Activated CD8-positive, alpha-beta T cell treated with anti-CD3 and anti-CD28 coated beads, Interleukin-2, amount 10 ng/mL, durations not matched to agents 7 days and 5 days (primary cell): ENCODE results near the gene KIF1C. TPM values are rescaled to one million over a fixed set of nuclear protein-coding genes. Genes with fewer than 3 reads are reported as not detected.
A peak's percentile ranks its signal among the peaks of the same experiment; 100 is the strongest.

Experiments
- ATAC-seq: fragments of 150-1000 bp; cut with Tn5 transposase; one replicate; pipeline ENCODE4 v1.10.0; 2021; ENCODE audit warnings: moderate library complexity
- CTCF ChIA-PET: fragments of 350-600 bp; sonication (Branson Sonifier 250); formaldehyde crosslinking; loops from one replicate; lab custom pipeline; 2021; ENCODE audit warnings: antibody characterized with exemption; lab: Charles Lee
- POLR2A ChIA-PET: fragments of 350-600 bp; sonication (Branson Sonifier 250); formaldehyde crosslinking; loops from one replicate; lab custom pipeline; 2021; ENCODE audit warnings: antibody characterized with exemption; lab: Charles Lee
- DNase-seq: peaks from one replicate; pipeline ENCODE4 v3.0.0-alpha.2; 2020
- H3K27ac Mint-ChIP-seq: one replicate; pipeline ENCODE4 v1.8.0; 2021; ENCODE audit warnings: mild to moderate bottlenecking, mixed read lengths
- H3K27me3 Mint-ChIP-seq: one replicate; pipeline ENCODE4 v1.8.0; 2021; ENCODE audit warnings: low read depth, mixed read lengths
- H3K36me3 Mint-ChIP-seq: one replicate; pipeline ENCODE4 v1.8.0; 2021; ENCODE audit warnings: low read depth, mixed read lengths
- H3K4me1 Mint-ChIP-seq: one replicate; pipeline ENCODE4 v1.8.0; 2021; ENCODE audit warnings: low read depth, mixed read lengths
- H3K4me3 Mint-ChIP-seq: one replicate; pipeline ENCODE4 v1.8.0; 2021; ENCODE audit warnings: mild to moderate bottlenecking, mixed read lengths
- H3K9me3 Mint-ChIP-seq: one replicate; pipeline ENCODE4 v1.8.0; 2022; ENCODE audit warnings: mixed read lengths; ENCODE audit not compliant: insufficient read depth
- total RNA-seq, 2 experiments: library from RNA; stranded (reverse); gene quantifications; one replicate each; pipeline ENCODE4 v1.2.3, GENCODE V29; 2021

KIF1C gene
- total RNA-seq, 2 experiments from 2014 or later, result 43.6 to 45.3 TPM

GRCh38 chr17:4986403-4986802 lies 11.3 kb upstream of the KIF1C start:
- ATAC-seq (no peak), DNase-seq (no peak)
- Mint-ChIP-seq H3K9me3 (no peaks in the 10 kb centered on the region), H3K27ac (peak overlapping the region; percentile 92), H3K36me3 (peaks cover 29% of the 10 kb centered on the region), H3K4me1 (peaks cover 41% of the 10 kb centered on the region), H3K27me3 (no peaks in the 10 kb centered on the region), H3K4me3 (peak overlapping the region; percentile 88)
- ChIA-PET POLR2A (interaction anchor here (0.8 to 2.3 kb wide), 7 partner anchors 8 to 46 kb away, joined by 3 to 9 read pairs (median 4); partner anchors contain the start of genes INCA1, KIF1C, RNF167 and SLC25A11), CTCF (interaction anchor here (0.5 to 5.6 kb wide), 11 partner anchors 11 to 1764 kb away, joined by 3 to 23 read pairs (median 7); partner anchors contain the start of genes CHRNE, INCA1, KIF1C and RNF167)

- ATAC-seq (peak; percentile 89), DNase-seq (peak; percentile 91)
- no peaks in the 10 kb centered on the region for H3K27me3 Mint-ChIP-seq
- H3K27ac Mint-ChIP-seq, result peak within 1 kb of the TSS; percentile 92
- H3K4me1 Mint-ChIP-seq, result peaks cover 41% of the 10 kb centered on the region
- ChIA-PET CTCF (interaction anchor here (0.5 to 5.6 kb wide), 19 partner anchors 8 to 1764 kb away, joined by 3 to 23 read pairs (median 6); partner anchors contain the start of genes CHRNE, INCA1, KIF1C and RNF167), POLR2A (interaction anchor here (0.8 to 2.4 kb wide), 9 partner anchors 8 to 46 kb away, joined by 3 to 10 read pairs (median 4); partner anchors contain the start of genes INCA1, KIF1C, RNF167 and SLC25A11)
- H3K36me3 Mint-ChIP-seq, result peaks cover 22% of the 10 kb centered on the region
- H3K4me3 Mint-ChIP-seq, result peak within 1 kb of the TSS; percentile 88
- no peaks in the 10 kb centered on the region for H3K9me3 Mint-ChIP-seq
These were observed 10.6 kb upstream of the KIF1C start, which contains the start of gene CAMTA2 for GRCh38 chr17:4986951-4987766. TSS of gene CAMTA2 (minus strand) at chr17:4987675. CDS start at chr17:4986222, 1,453 bp downstream.

- H3K27me3 Mint-ChIP-seq, result no peaks in the 10 kb centered on the region
- H3K9me3 Mint-ChIP-seq, result no peaks in the 10 kb centered on the region
- no peak for DNase-seq
These were observed 9.8 kb upstream of the KIF1C start for GRCh38 chr17:4987767-4988567.

GRCh38 chr17:4994081-4994595 lies 3.6 kb upstream of the KIF1C start:
- Mint-ChIP-seq H3K4me1 (peaks cover 19% of the 10 kb centered on the region), H3K4me3 (no peak overlapping the region), H3K9me3 (no peaks in the 10 kb centered on the region), H3K36me3 (peaks cover 8% of the 10 kb centered on the region), H3K27me3 (peaks cover 6% of the 10 kb centered on the region), H3K27ac (no peak overlapping the region)
- ATAC-seq (no peak), DNase-seq (no peak)
- ChIA-PET CTCF (no interaction called here), POLR2A (interaction anchor here (0.8 to 1.2 kb wide), 2 partner anchors 7 to 85 kb away, joined by 3 to 4 read pairs; partner anchors contain the start of gene ZFP3)

More at GRCh38 chr17:4987767-4988567, 9.8 kb upstream of the KIF1C start:
- ChIA-PET CTCF (interaction anchor here (0.5 to 5.6 kb wide), 17 partner anchors 9 to 596 kb away, joined by 3 to 23 read pairs (median 6); partner anchors contain the start of genes INCA1, KIF1C, RNF167 and SLC25A11), POLR2A (interaction anchor here (0.6 to 2.4 kb wide), 7 partner anchors 9 to 47 kb away, joined by 3 to 10 read pairs (median 4); partner anchors contain the start of genes INCA1, KIF1C, RNF167 and SLC25A11)
- ATAC-seq, result no peak
- H3K36me3 Mint-ChIP-seq, result peaks cover 14% of the 10 kb centered on the region
- H3K4me3 Mint-ChIP-seq, result peak overlapping the region; percentile 88
- H3K27ac Mint-ChIP-seq, result peak overlapping the region; percentile 92
- peaks cover 41% of the 10 kb centered on the region for H3K4me1 Mint-ChIP-seq

GRCh38 chr17:4998027-4998731 lies 429 bp downstream of the KIF1C start:
- ATAC-seq (peak; percentile 11), DNase-seq (no peak)
- Mint-ChIP-seq H3K36me3 (peaks cover 18% of the 10 kb centered on the region), H3K27ac (peak overlapping the region; percentile 52), H3K9me3 (no peaks in the 10 kb centered on the region), H3K4me1 (peaks cover 18% of the 10 kb centered on the region), H3K27me3 (peaks cover 6% of the 10 kb centered on the region), H3K4me3 (peak overlapping the region; percentile 81)
- ChIA-PET POLR2A (interaction anchor here (1.0 to 2.6 kb wide), 5 partner anchors 9 to 58 kb away, joined by 3 to 10 read pairs (median 9); partner anchors contain the start of genes PFN1, RNF167 and SLC25A11), CTCF (interaction anchor here (1.1 to 1.8 kb wide), 4 partner anchors 10 to 89 kb away, joined by 3 to 13 read pairs (median 5); partner anchors contain the start of gene CAMTA2)

GRCh38 chr17:4998732-4999429 lies 1.1 kb downstream of the KIF1C start:
- peaks cover 18% of the 10 kb centered on the region for H3K4me1 Mint-ChIP-seq
- no peaks in the 10 kb centered on the region for H3K9me3 Mint-ChIP-seq
- ChIA-PET CTCF (interaction anchor here (1.1 kb wide), 1 partner anchor 20 kb away, joined by 3 read pairs; no protein-coding TSS in a partner anchor), POLR2A (interaction anchor here (1.0 kb wide), 1 partner anchor 28 kb away, joined by 3 read pairs; no protein-coding TSS in a partner anchor)
- peak overlapping the region; percentile 81 for H3K4me3 Mint-ChIP-seq
- peaks cover 6% of the 10 kb centered on the region for H3K27me3 Mint-ChIP-seq
- DNase-seq (no peak), ATAC-seq (no peak)
- H3K27ac Mint-ChIP-seq, result peak overlapping the region; percentile 46
- peaks cover 25% of the 10 kb centered on the region for H3K36me3 Mint-ChIP-seq

- ATAC-seq (no peak), DNase-seq (no peak)
- Mint-ChIP-seq H3K4me3 (peak overlapping the region; percentile 81), H3K9me3 (no peaks in the 10 kb centered on the region), H3K27me3 (peaks cover 6% of the 10 kb centered on the region), H3K36me3 (peaks cover 32% of the 10 kb centered on the region), H3K4me1 (peaks cover 18% of the 10 kb centered on the region), H3K27ac (peak overlapping the region; percentile 20)
- ChIA-PET POLR2A (no interaction called here), CTCF (interaction anchor here (0.6 to 1.7 kb wide), 3 partner anchors 12 to 31 kb away, joined by 3 to 11 read pairs (median 3); no protein-coding TSS in a partner anchor)
These were observed 1.8 kb downstream of the KIF1C start for GRCh38 chr17:4999430-5000093.

GRCh38 chr17:5000237-5000639 lies 2.5 kb downstream of the KIF1C start:
- Mint-ChIP-seq H3K36me3 (peaks cover 39% of the 10 kb centered on the region), H3K27ac (no peak overlapping the region), H3K4me3 (no peak overlapping the region), H3K27me3 (peaks cover 1% of the 10 kb centered on the region), H3K4me1 (peaks cover 18% of the 10 kb centered on the region), H3K9me3 (no peaks in the 10 kb centered on the region)
- DNase-seq (no peak), ATAC-seq (no peak)
- ChIA-PET CTCF (interaction anchor here (0.6 to 1.7 kb wide), 3 partner anchors 12 to 30 kb away, joined by 3 to 11 read pairs (median 3); no protein-coding TSS in a partner anchor), POLR2A (no interaction called here)

- POLR2A ChIA-PET, result no interaction called here
These were observed 4.5 kb downstream of the KIF1C start for GRCh38 chr17:5002121-5002788.

More at GRCh38 chr17:5002121-5002788, 4.5 kb downstream of the KIF1C start:
- no peaks in the 10 kb centered on the region for H3K27me3 Mint-ChIP-seq
- DNase-seq, result no peak
- no peak for ATAC-seq
- peaks cover 14% of the 10 kb centered on the region for H3K4me1 Mint-ChIP-seq
- peaks cover 50% of the 10 kb centered on the region for H3K36me3 Mint-ChIP-seq
- no peak overlapping the region for H3K27ac Mint-ChIP-seq
- no peaks in the 10 kb centered on the region for H3K9me3 Mint-ChIP-seq
- CTCF ChIA-PET, result interaction anchor here (0.8 kb wide), 2 partner anchors 13 to 15 kb away, joined by 3 read pairs; partner anchors contain the start of gene CAMTA2
- H3K4me3 Mint-ChIP-seq, result no peak overlapping the region
